Right lobe of liver (tissue), 6 donors: ENCODE data around the gene BRIP1. TPM values are rescaled to one million over a fixed set of nuclear protein-coding genes. Genes with fewer than 3 reads are reported as not detected.

Experiments used
- ATAC-seq, 4 donors: fragments of 200-7000 bp; cut with Tn5 transposase; one replicate each; pipeline ENCODE4 v1.9.1; 2020; ENCODE audit warnings: mild to moderate bottlenecking in 4 of 4, moderate library complexity in 4 of 4
- DNase-seq, 3 donors: peaks; one replicate each; pipeline ENCODE4 v3.0.0-alpha.2; 2020
- H3K27ac ChIP-seq, 3 donors: fragments of 200-600 bp; one replicate each; pipeline ENCODE4 v1.8.0; 2022
- H3K27me3 ChIP-seq, 2 donors: fragments of 200-600 bp; one replicate each; pipeline ENCODE4 v1.8.0; 2022
- H3K36me3 ChIP-seq, 4 donors: fragments of 200-600 bp; sonication (generic) in 1 of 4; one replicate each; pipeline versions ENCODE4 v1.5.1 to v1.8.0; 2017 to 2022; ENCODE audit warnings: control low read depth in 1 of 4
- H3K4me1 ChIP-seq, 4 donors: fragments of 200-600 bp; sonication (generic) in 1 of 4; one replicate each; pipeline versions ENCODE4 v1.5.1 to v1.8.0; 2017 to 2022; ENCODE audit warnings: control low read depth in 1 of 4
- H3K4me3 ChIP-seq, 3 donors: fragments of 200-600 bp; one replicate each; pipeline ENCODE4 v1.8.0; 2022
- H3K9me3 ChIP-seq, 4 donors: fragments of 200-600 bp; sonication (generic) in 1 of 4; one replicate each; pipeline versions ENCODE4 v1.5.1 to v1.8.0; 2017 to 2022; ENCODE audit warnings: control low read depth in 1 of 4
- CTCF ChIP-seq, 4 donors: fragments of 200-600 bp in 3 of 4; fragments of 450-650 bp in 1 of 4; IDR thresholded peaks; one replicate each; pipeline versions ENCODE4 v1.5.1 to v1.8.0; 2016 to 2022; ENCODE audit warnings: antibody characterized with exemption in 4 of 4, mild to moderate bottlenecking in 2 of 4
- POLR2A ChIP-seq: fragments of 450-650 bp; IDR thresholded peaks from one replicate; pipeline ENCODE4 v1.6.1; 2017; ENCODE audit warnings: antibody characterized with exemption, mild to moderate bottlenecking
- WGBS: methylation state at CpG from one replicate; pipeline ENCODE4 v1.1.6; 2018; ENCODE audit warnings: low coverage, low lambda C conversion rate; ENCODE audit not compliant: insufficient coverage; ENCODE audit errors: missing lambda C conversion rate; 5-methylcytosine and 5-hydroxymethylcytosine counted together
- intact Hi-C, 2 donors: fragments of 100-400 bp; cut with DNase I; formaldehyde crosslinking; loops; one replicate each; pipeline versions ENCODE4 v1.11.2 to v1.14.1; 2022
- total RNA-seq, 6 experiments: library from RNA; depleted of rRNA in 2 of 6; stranded (reverse); fragments of >200 nt in 2 of 6; fragmentation: NEBNext Ultra II Directional in 3 of 6; extraction: Animal tissue kit (Norgen Biotek cat#: 25700) in 3 of 6; gene quantifications; one replicate each; pipeline versions ENCODE4 v1.1.0 to v1.2.4, GENCODE V29; 2016 to 2023
- donor health status: DM: no; HTN: yes; CAD: no.
- donor health status: DM: no; HTN: no; CAD: no.
- donor health status: DM: no; HTN: no; CAD: no.
- donor health status: DM: no; HTN: yes; CAD: no.
- donor health status: DM: no; HTN: yes; CAD: no.

The BRIP1 gene
- total RNA-seq, 6 experiments from 2014 or later = 1.0 to 1.6 (median 1.1) TPM

GRCh38 chr17:61884864-61885263, 21.5 kb upstream of the BRIP1 start:
- TF ChIP-seq CTCF (IDR thresholded peaks at IDR 0.05) (no peak), POLR2A (no peak)
- 86% methylated on average over 3 of the region's 3 CpGs for WGBS
- DNase-seq (no peak), ATAC-seq (no peak)
- H3K36me3 ChIP-seq = peaks cover 0 to 34% (median 0%) of the 10 kb centered on the region in 4 donors
- H3K4me1 ChIP-seq = no peaks in the 10 kb centered on the region
- H3K27me3 ChIP-seq = no peaks in the 10 kb centered on the region
- intact Hi-C loops = no loop called here
- no peak overlapping the region for H3K4me3 ChIP-seq
- no peaks in the 10 kb centered on the region for H3K9me3 ChIP-seq
- H3K27ac ChIP-seq = no peak overlapping the region

- ATAC-seq (no peak), DNase-seq (no peak)
- Histone ChIP-seq H3K4me3 (no peak overlapping the region), H3K36me3 (peaks cover 0 to 24% (median 2%) of the 10 kb centered on the region in 4 donors), H3K4me1 (no peaks in the 10 kb centered on the region), H3K9me3 (no peaks in the 10 kb centered on the region), H3K27ac (no peak overlapping the region), H3K27me3 (no peaks in the 10 kb centered on the region)
- 97% methylated on average over 3 of the region's 4 CpGs for WGBS
- TF ChIP-seq POLR2A = no peak
- TF ChIP-seq CTCF (IDR thresholded peaks at IDR 0.05) = no peak
- intact Hi-C loops = no loop called here
Observed at GRCh38 chr17:61880589-61881102, 17.3 kb upstream of the BRIP1 start.

- no peak overlapping the region for H3K4me3 ChIP-seq
- peaks cover 0 to 22% (median 2%) of the 10 kb centered on the region in 4 donors for H3K36me3 ChIP-seq
- intact Hi-C loops = no loop called here
- no peaks in the 10 kb centered on the region for H3K27me3 ChIP-seq
- no peak for ATAC-seq
- DNase-seq = no peak
- no peaks in the 10 kb centered on the region for H3K4me1 ChIP-seq
- 93% methylated on average over 3 of the region's 3 CpGs for WGBS
- no peak for TF ChIP-seq CTCF (IDR thresholded peaks at IDR 0.05)
- no peak for TF ChIP-seq POLR2A
- no peaks in the 10 kb centered on the region for H3K9me3 ChIP-seq
- H3K27ac ChIP-seq = no peak overlapping the region
Observed at GRCh38 chr17:61878984-61879612, 15.8 kb upstream of the BRIP1 start.

- peaks cover 0 to 16% (median 2%) of the 10 kb centered on the region in 4 donors for H3K36me3 ChIP-seq
- H3K9me3 ChIP-seq = no peaks in the 10 kb centered on the region
- no peak overlapping the region for H3K27ac ChIP-seq
- no peak for DNase-seq
- TF ChIP-seq CTCF (IDR thresholded peaks at IDR 0.05) (no peak), POLR2A (no peak)
- ATAC-seq = no peak
- no peaks in the 10 kb centered on the region for H3K4me1 ChIP-seq
- intact Hi-C loops = no loop called here
- 100% methylated on average over 1 of the region's 2 CpGs for WGBS
- no peaks in the 10 kb centered on the region for H3K27me3 ChIP-seq
- H3K4me3 ChIP-seq = no peak overlapping the region
Observed at GRCh38 chr17:61878520-61878919, 15.2 kb upstream of the BRIP1 start.
